Peyer's patch (tissue), 4 donors: Measurements from ENCODE around the gene FAM20C.

Experiments
- POLR2A ChIP-seq, 2 donors: fragments of 450-650 bp; IDR thresholded peaks; one replicate each; pipeline ENCODE4 v1.5.1; 2017; ENCODE audit warnings: antibody characterized with exemption in 2 of 2, mild to moderate bottlenecking in 2 of 2, moderate library complexity in 2 of 2
- TF ChIP-seq, protein P1 (sequence below), 6 experiments: fragments of 450-650 bp in 4 of 6; fragments of 200-600 bp in 2 of 6; sonication (generic) in 1 of 6; IDR thresholded peaks; one replicate each; pipeline ENCODE4 v1.5.1; 2017 to 2019; ENCODE audit warnings: antibody characterized with exemption in 6 of 6, mild to moderate bottlenecking in 3 of 6, moderate library complexity in 1 of 6

DNA sequence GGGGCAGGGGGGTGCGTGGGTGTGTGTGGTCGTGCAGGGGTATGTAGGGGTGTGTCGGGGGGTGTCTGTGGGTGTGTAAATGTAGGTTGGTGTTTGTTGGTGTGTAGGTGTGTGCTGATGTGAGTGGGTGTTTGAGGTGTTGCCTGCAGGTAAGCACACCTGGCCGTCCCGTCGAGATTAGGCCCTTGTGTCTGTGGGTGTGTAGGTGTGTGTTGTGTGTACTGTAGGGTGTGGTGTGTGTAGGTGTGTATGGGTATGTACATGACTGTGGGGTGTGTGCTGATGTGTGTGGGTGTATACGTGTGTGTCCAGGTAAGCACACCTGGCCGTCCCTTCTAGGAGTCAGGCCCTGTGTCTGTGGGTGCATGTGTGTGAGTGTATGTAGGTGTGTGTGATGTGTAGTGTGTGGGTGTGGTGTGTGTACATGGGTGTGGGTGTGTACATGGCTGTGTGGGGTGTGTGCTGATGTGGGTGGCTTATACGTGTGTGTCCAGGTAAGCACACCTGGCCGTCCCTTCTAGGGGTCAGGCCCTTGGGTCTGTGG is 15.8 kb downstream of the FAM20C start:
- no peak for TF ChIP-seq POLR2A (IDR thresholded peaks at IDR 0.05)
- TF ChIP-seq, protein P1, sequence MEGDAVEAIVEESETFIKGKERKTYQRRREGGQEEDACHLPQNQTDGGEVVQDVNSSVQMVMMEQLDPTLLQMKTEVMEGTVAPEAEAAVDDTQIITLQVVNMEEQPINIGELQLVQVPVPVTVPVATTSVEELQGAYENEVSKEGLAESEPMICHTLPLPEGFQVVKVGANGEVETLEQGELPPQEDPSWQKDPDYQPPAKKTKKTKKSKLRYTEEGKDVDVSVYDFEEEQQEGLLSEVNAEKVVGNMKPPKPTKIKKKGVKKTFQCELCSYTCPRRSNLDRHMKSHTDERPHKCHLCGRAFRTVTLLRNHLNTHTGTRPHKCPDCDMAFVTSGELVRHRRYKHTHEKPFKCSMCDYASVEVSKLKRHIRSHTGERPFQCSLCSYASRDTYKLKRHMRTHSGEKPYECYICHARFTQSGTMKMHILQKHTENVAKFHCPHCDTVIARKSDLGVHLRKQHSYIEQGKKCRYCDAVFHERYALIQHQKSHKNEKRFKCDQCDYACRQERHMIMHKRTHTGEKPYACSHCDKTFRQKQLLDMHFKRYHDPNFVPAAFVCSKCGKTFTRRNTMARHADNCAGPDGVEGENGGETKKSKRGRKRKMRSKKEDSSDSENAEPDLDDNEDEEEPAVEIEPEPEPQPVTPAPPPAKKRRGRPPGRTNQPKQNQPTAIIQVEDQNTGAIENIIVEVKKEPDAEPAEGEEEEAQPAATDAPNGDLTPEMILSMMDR (IDR thresholded peaks at IDR 0.05), result no peak
